Neural progenitor cell (in vitro differentiated cells): ENCODE data around the gene ELOA2. TPM values are rescaled to one million over a fixed set of nuclear protein-coding genes. Genes with fewer than 3 reads are reported as not detected.

Experiments
- DNase-seq: peaks from one replicate; pipeline ENCODE4 v3.0.0-alpha.2; 2016; ENCODE audit warnings: low spot score
- H2AFZ ChIP-seq: fragments of 200-600 bp; sonication (generic); replicated peaks from 2 replicates; pipeline ENCODE4 v1.6.1; 2016; ENCODE audit warnings: antibody characterized with exemption
- H3F3A ChIP-seq: fragments of 200-600 bp; sonication (generic); 2 replicates; pipeline ENCODE4 v1.6.1; 2016; ENCODE audit warnings: antibody characterized with exemption, low read depth
- H3K27ac ChIP-seq: fragments of 200-600 bp; sonication (generic); 2 replicates; pipeline ENCODE4 v1.5.1; 2016; ENCODE audit warnings: mild to moderate bottlenecking
- H3K27me3 ChIP-seq: fragments of 200-600 bp; sonication (generic); 2 replicates; pipeline ENCODE4 v1.6.1; 2016; ENCODE audit warnings: mild to moderate bottlenecking, moderate library complexity
- H3K36me3 ChIP-seq: fragments of 200-600 bp; sonication (generic); 2 replicates; pipeline ENCODE4 v1.5.1; 2016
- H3K4me1 ChIP-seq: fragments of 200-600 bp; sonication (generic); 2 replicates; pipeline ENCODE4 v1.6.1; 2016; ENCODE audit warnings: mixed run types
- H3K4me2 ChIP-seq: fragments of 200-600 bp; sonication (generic); 2 replicates; pipeline ENCODE4 v1.6.1; 2016
- H3K4me3 ChIP-seq: fragments of 200-600 bp; sonication (generic); 2 replicates; pipeline ENCODE4 v1.5.1; 2016
- H3K79me2 ChIP-seq: fragments of 200-600 bp; sonication (generic); 2 replicates; pipeline ENCODE4 v1.6.1; 2016; ENCODE audit warnings: low read depth
- H3K9ac ChIP-seq: fragments of 200-600 bp; sonication (generic); 2 replicates; pipeline ENCODE4 v1.6.1; 2016
- H3K9me3 ChIP-seq: fragments of 200-600 bp; sonication (generic); 2 replicates; pipeline ENCODE4 v1.5.1; 2016; ENCODE audit warnings: low read depth
- H4K20me1 ChIP-seq: fragments of 200-600 bp; sonication (generic); 2 replicates; pipeline ENCODE4 v1.6.1; 2016; ENCODE audit warnings: low read depth
- H3K27ac Mint-ChIP-seq: 3 replicates; pipeline ENCODE4 v1.8.0; 2021; ENCODE audit warnings: mixed read lengths
- H3K27me3 Mint-ChIP-seq: 2 replicates; pipeline ENCODE4 v1.8.0; 2022; ENCODE audit warnings: low read depth, mild to moderate bottlenecking, inconsistent platforms, moderate library complexity, mixed read lengths; ENCODE audit not compliant: insufficient read depth
- H3K36me3 Mint-ChIP-seq: 3 replicates; pipeline ENCODE4 v1.8.0; 2021; ENCODE audit warnings: mixed read lengths
- H3K4me1 Mint-ChIP-seq: 3 replicates; pipeline ENCODE4 v1.8.0; 2021; ENCODE audit warnings: mixed read lengths
- H3K4me3 Mint-ChIP-seq: 3 replicates; pipeline ENCODE4 v1.8.0; 2021; ENCODE audit warnings: mild to moderate bottlenecking, moderate library complexity, mixed read lengths
- H3K9me3 Mint-ChIP-seq: 3 replicates; pipeline ENCODE4 v1.8.0; 2020; ENCODE audit warnings: mixed read lengths
- EZH2 ChIP-seq: fragments of 200-600 bp; sonication (generic); IDR thresholded peaks from 2 replicates; pipeline ENCODE4 v1.6.1; 2017; ENCODE audit warnings: antibody characterized with exemption, mild to moderate bottlenecking, moderate library complexity
- EZH2phosphoT487 ChIP-seq: fragments of 200-600 bp; sonication (generic); IDR thresholded peaks from 2 replicates; pipeline ENCODE4 v1.6.1; 2017; ENCODE audit warnings: antibody characterized with exemption
- total RNA-seq: library from RNA; depleted of rRNA; stranded (reverse); fragments of >200 nt; gene quantifications from 2 replicates; pipeline ENCODE4 v1.2.3, GENCODE V29; 2015; ENCODE audit warnings: low replicate concordance
- TF ChIP-seq, protein P1 (sequence below): fragments of 200-600 bp; sonication (generic); IDR thresholded peaks from 2 replicates; pipeline ENCODE4 v1.5.1; 2017; ENCODE audit warnings: antibody characterized with exemption, mild to moderate bottlenecking

Gene ELOA2
- total RNA-seq, 1 donor from 2014 or later, result not detected

GRCh38 chr18:47050468-47050867 is 15.0 kb upstream of the ELOA2 start:
- Histone ChIP-seq H3K9ac (no peak overlapping the region), H3K4me2 (no peak overlapping the region), H3K27me3 (no peaks in the 10 kb centered on the region), H3K79me2 (no peaks in the 10 kb centered on the region), H3K9me3 (no peaks in the 10 kb centered on the region), H3F3A (no peaks in the 10 kb centered on the region), H3K4me1 (no peaks in the 10 kb centered on the region), H3K36me3 (no peaks in the 10 kb centered on the region), H3K4me3 (no peak overlapping the region), H2AFZ (no peak overlapping the region), H4K20me1 (no peaks in the 10 kb centered on the region), H3K27ac (no peak overlapping the region)
- Mint-ChIP-seq H3K36me3 (no peaks in the 10 kb centered on the region), H3K4me1 (no peaks in the 10 kb centered on the region), H3K27me3 (no peaks in the 10 kb centered on the region), H3K27ac (no peak overlapping the region), H3K9me3 (no peaks in the 10 kb centered on the region), H3K4me3 (no peak overlapping the region)
- peak; percentile 57 for DNase-seq
- TF ChIP-seq EZH2phosphoT487 (no peak), EZH2 (no peak)
- TF ChIP-seq, protein P1, sequence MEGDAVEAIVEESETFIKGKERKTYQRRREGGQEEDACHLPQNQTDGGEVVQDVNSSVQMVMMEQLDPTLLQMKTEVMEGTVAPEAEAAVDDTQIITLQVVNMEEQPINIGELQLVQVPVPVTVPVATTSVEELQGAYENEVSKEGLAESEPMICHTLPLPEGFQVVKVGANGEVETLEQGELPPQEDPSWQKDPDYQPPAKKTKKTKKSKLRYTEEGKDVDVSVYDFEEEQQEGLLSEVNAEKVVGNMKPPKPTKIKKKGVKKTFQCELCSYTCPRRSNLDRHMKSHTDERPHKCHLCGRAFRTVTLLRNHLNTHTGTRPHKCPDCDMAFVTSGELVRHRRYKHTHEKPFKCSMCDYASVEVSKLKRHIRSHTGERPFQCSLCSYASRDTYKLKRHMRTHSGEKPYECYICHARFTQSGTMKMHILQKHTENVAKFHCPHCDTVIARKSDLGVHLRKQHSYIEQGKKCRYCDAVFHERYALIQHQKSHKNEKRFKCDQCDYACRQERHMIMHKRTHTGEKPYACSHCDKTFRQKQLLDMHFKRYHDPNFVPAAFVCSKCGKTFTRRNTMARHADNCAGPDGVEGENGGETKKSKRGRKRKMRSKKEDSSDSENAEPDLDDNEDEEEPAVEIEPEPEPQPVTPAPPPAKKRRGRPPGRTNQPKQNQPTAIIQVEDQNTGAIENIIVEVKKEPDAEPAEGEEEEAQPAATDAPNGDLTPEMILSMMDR, result peak; percentile 77

DNA sequence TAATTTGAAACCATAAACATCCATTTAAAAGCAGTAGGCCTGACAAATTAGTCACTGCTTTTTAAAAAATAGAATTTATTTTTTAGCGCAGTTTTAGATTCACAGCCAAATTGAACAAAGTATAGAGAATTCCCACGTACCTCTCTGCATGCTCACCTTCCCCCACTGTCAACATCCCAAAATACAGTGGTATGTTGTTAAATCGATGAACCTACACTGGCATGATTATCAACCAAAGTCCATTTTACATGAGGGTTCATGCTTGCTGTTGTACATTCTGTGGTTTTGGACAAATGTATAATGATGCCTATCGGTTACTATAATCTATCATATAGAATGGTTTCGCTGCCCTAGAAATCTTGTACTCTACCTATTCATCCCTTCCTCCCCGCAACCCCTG is 5.6 kb upstream of the ELOA2 start:
- DNase-seq, result no peak
- Histone ChIP-seq H3K36me3 (no peaks in the 10 kb centered on the region), H3K4me2 (no peak overlapping the region), H3K4me1 (no peaks in the 10 kb centered on the region), H3K27ac (no peak overlapping the region), H4K20me1 (no peaks in the 10 kb centered on the region), H3K4me3 (no peak overlapping the region), H3F3A (peaks cover 2% of the 10 kb centered on the region), H3K9ac (no peak overlapping the region), H3K79me2 (no peaks in the 10 kb centered on the region), H3K27me3 (no peaks in the 10 kb centered on the region), H3K9me3 (no peaks in the 10 kb centered on the region), H2AFZ (no peak overlapping the region)
- Mint-ChIP-seq H3K9me3 (no peaks in the 10 kb centered on the region), H3K27me3 (no peaks in the 10 kb centered on the region), H3K27ac (no peak overlapping the region), H3K4me1 (no peaks in the 10 kb centered on the region), H3K36me3 (no peaks in the 10 kb centered on the region), H3K4me3 (no peak overlapping the region)
- TF ChIP-seq EZH2 (no peak), EZH2phosphoT487 (no peak)
- TF ChIP-seq, protein P1, result no peak

DNA sequence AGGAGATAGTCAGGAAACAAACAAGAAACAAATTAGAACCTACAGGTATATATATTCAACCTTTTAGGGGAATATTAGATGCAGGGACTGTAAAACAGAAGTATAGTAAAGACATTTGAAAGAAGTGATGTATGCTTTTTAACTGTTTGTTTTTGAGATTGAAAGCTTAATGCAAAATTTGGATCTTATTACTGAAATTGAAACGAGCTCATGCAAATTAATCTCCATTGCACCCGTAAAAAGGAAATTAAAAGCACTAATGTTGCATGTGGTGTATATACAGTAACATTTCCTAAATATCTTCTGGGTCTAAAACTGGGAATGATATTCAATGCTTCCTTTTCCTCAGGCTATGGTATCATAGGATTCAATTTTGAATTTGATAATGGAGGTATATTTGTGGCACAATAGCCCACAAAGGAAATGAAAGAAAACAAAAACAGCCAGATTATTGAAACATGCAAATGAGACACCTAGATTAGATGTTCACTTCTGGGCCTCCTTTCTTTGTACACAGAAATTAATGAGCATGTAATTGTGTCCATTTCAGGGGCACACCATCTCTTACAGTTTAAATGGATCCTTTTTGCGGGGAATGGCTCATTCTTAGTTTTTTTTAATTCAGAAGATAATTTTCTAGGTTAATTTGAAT is 1.6 kb upstream of the ELOA2 start:
- no peak overlapping the region for H3K4me3 Mint-ChIP-seq

More for the DNA sequence above, 1.6 kb upstream of the ELOA2 start:
- H3K9ac ChIP-seq, result no peak overlapping the region
- no peaks in the 10 kb centered on the region for H4K20me1 ChIP-seq
- H3F3A ChIP-seq, result no peaks in the 10 kb centered on the region
- no peaks in the 10 kb centered on the region for H3K4me1 ChIP-seq
- Mint-ChIP-seq H3K27ac (no peak overlapping the region), H3K4me1 (peaks cover 3% of the 10 kb centered on the region), H3K27me3 (no peaks in the 10 kb centered on the region), H3K36me3 (peaks cover 2% of the 10 kb centered on the region), H3K9me3 (no peaks in the 10 kb centered on the region)
- H3K36me3 ChIP-seq, result no peaks in the 10 kb centered on the region
- no peaks in the 10 kb centered on the region for H3K9me3 ChIP-seq
- H3K4me3 ChIP-seq, result no peak overlapping the region
- H3K27ac ChIP-seq, result no peak overlapping the region
- no peaks in the 10 kb centered on the region for H3K27me3 ChIP-seq
- no peak overlapping the region for H2AFZ ChIP-seq
- no peak for DNase-seq
- no peaks in the 10 kb centered on the region for H3K79me2 ChIP-seq
- no peak overlapping the region for H3K4me2 ChIP-seq
- TF ChIP-seq EZH2phosphoT487 (no peak), EZH2 (no peak)
- TF ChIP-seq, protein P1, result no peak
